OCI-LY7 (cell line): ENCODE measurements around the gene TRIM56. TPM values are rescaled to one million over a fixed set of nuclear protein-coding genes. Genes with fewer than 3 reads are reported as not detected.

Experiments
- BruUV-seq: library from RNA; stranded (reverse); fragments of 400-500 nt; replicated peaks from 2 replicates; lab custom pipeline; 2021; lab: Mats Ljungman, UMichigan
- CTCF ChIA-PET: fragments of 300-600 bp; sonication (Branson Sonifier 250); formaldehyde crosslinking; loops from one replicate; lab custom pipeline; 2022; ENCODE audit warnings: antibody characterized with exemption; ENCODE audit not compliant: unreplicated experiment; lab: Charles Lee
- POLR2A ChIA-PET: fragments of 300-600 bp; sonication (Branson Sonifier 250); formaldehyde crosslinking; loops from one replicate; lab custom pipeline; 2022; ENCODE audit warnings: antibody characterized with exemption; lab: Charles Lee
- DNase-seq: peaks from one replicate; pipeline ENCODE4 v3.0.0-alpha.2; 2015; ENCODE audit warnings: low spot score
- H2AFZ ChIP-seq: fragments of 200-600 bp; sonication (generic), shearing (Covaris generic); 2 replicates; pipeline ENCODE4 v1.6.1; 2014; ENCODE audit warnings: mild to moderate bottlenecking, antibody characterized with exemption, low read length, moderate library complexity
- H3K27ac ChIP-seq: fragments of 200-600 bp; sonication (generic); 2 replicates; pipeline ENCODE4 v1.5.1; 2014; ENCODE audit warnings: mixed run types, low read depth, mild to moderate bottlenecking, moderate library complexity, low read length, inconsistent platforms; ENCODE audit not compliant: poor library complexity, severe bottlenecking
- H3K36me3 ChIP-seq: fragments of 200-600 bp; sonication (generic); 2 replicates; pipeline ENCODE4 v1.6.1; 2014; ENCODE audit warnings: mild to moderate bottlenecking, antibody characterized with exemption, low read length, moderate library complexity, mixed read lengths; ENCODE audit not compliant: insufficient read depth
- H3K4me1 ChIP-seq: fragments of 200-600 bp; sonication (generic); 2 replicates; pipeline ENCODE4 v1.5.1; 2014; ENCODE audit warnings: mild to moderate bottlenecking, low read length; ENCODE audit not compliant: insufficient read depth, poor library complexity, severe bottlenecking
- H3K4me2 ChIP-seq: fragments of 200-600 bp; sonication (generic); 2 replicates; pipeline ENCODE4 v1.6.1; 2014; ENCODE audit warnings: mild to moderate bottlenecking, low read length
- H3K4me3 ChIP-seq: fragments of 200-600 bp; sonication (generic); 2 replicates; pipeline ENCODE4 v1.5.1; 2014; ENCODE audit warnings: mild to moderate bottlenecking, low read depth, low read length; ENCODE audit not compliant: poor library complexity, severe bottlenecking
- H3K79me2 ChIP-seq: fragments of 200-600 bp; sonication (generic); 2 replicates; pipeline ENCODE4 v1.6.1; 2016; ENCODE audit warnings: low read depth, mild to moderate bottlenecking, low read length, moderate library complexity, mixed read lengths; ENCODE audit not compliant: insufficient read depth
- H3K9me2 ChIP-seq: fragments of 200-600 bp; sonication (generic); 2 replicates; pipeline ENCODE4 v1.6.1; 2016; ENCODE audit warnings: mild to moderate bottlenecking, low read length, mixed read lengths; ENCODE audit not compliant: insufficient read depth
- H3K9me3 ChIP-seq: fragments of 200-600 bp; sonication (generic); 2 replicates; pipeline ENCODE4 v1.6.1; 2014; ENCODE audit warnings: mild to moderate bottlenecking, mixed run types, low read length, mixed read lengths
- H4K20me1 ChIP-seq: fragments of 200-600 bp; sonication (generic); 2 replicates; pipeline ENCODE4 v1.6.1; 2014; ENCODE audit warnings: mild to moderate bottlenecking, antibody characterized with exemption, low read length, moderate library complexity, mixed read lengths; ENCODE audit not compliant: insufficient read depth
- CTCF ChIP-seq: fragments of 200-600 bp; sonication (generic); conservative IDR thresholded peaks from 2 replicates; pipeline ENCODE4 v1.5.1; 2014; ENCODE audit warnings: mild to moderate bottlenecking, antibody characterized with exemption, low read length, moderate library complexity, mixed read lengths
- EZH2phosphoT487 ChIP-seq: fragments of 200-600 bp; sonication (generic); IDR thresholded peaks from 2 replicates; pipeline ENCODE4 v1.6.1; 2018; ENCODE audit warnings: low read depth, borderline replicate concordance, mild to moderate bottlenecking, mixed run types, antibody characterized with exemption, low read length, moderate library complexity, mixed read lengths
- intact Hi-C: fragments of 100-400 bp; cut with micrococcal nuclease; formaldehyde crosslinking; loops from one replicate; pipeline ENCODE4 v1.10.0; 2022; ENCODE audit not compliant: unreplicated experiment
- total RNA-seq, 2 experiments: library from RNA; depleted of rRNA in 1 of 2; stranded (reverse); fragments of >200 nt in 1 of 2; shearing (Covaris generic) in 1 of 2; gene quantifications; 2 replicates each; pipeline ENCODE4 v1.2.3, GENCODE V29; 2014 to 2022

Gene TRIM56
- total RNA-seq, 2 experiments from 2014 or later = 15.6 to 47.3 TPM

DNA sequence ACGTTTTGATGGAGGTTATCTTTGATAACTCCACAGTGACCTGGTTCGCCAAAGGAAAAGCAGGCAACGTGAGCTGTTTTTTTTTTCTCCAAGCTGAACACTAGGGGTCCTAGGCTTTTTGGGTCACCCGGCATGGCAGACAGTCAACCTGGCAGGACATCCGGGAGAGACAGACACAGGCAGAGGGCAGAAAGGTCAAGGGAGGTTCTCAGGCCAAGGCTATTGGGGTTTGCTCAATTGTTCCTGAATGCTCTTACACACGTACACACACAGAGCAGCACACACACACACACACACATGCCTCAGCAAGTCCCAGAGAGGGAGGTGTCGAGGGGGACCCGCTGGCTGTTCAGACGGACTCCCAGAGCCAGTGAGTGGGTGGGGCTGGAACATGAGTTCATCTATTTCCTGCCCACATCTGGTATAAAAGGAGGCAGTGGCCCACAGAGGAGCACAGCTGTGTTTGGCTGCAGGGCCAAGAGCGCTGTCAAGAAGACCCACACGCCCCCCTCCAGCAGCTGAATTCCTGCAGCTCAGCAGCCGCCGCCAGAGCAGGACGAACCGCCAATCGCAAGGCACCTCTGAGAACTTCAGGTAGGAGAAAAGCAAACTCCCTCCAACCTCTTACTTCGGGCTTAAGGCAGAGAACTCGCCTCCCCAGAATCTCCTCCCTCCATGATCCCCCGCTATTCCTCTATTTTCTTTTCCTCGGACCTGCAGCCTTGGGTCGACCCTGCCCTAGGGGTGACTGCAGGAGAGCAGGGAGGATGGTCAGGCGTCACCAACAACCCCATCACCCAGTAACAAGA, 41.6 kb downstream of the TRIM56 start, which contains the start of gene SERPINE1:
TSS of gene SERPINE1 (plus strand) at position 454 of the 809 bp plus-strand sequence. CDS start 1,290 bp downstream, outside the sequence.
- Histone ChIP-seq H3K9me2 (no peaks in the 10 kb centered on the region), H3K9me3 (no peaks in the 10 kb centered on the region), H2AFZ (peak within 1 kb of the TSS; percentile 71; the same call in 1 of the 2 replicates), H4K20me1 (no peaks in the 10 kb centered on the region), H3K27ac (no peak within 1 kb of the TSS), H3K36me3 (no peaks in the 10 kb centered on the region), H3K4me3 (peak within 1 kb of the TSS; percentile 7), H3K4me1 (peaks cover 23% of the 10 kb centered on the region), H3K79me2 (no peaks in the 10 kb centered on the region), H3K4me2 (peak within 1 kb of the TSS; percentile 53)
- peak; percentile 55 for TF ChIP-seq CTCF
- no peak for TF ChIP-seq EZH2phosphoT487
- ChIA-PET CTCF (interaction anchor here (0.6 to 1.0 kb wide), 2 partner anchors 54 to 180 kb away, joined by 3 read pairs; no protein-coding TSS in a partner anchor), POLR2A (interaction anchor here (0.5 to 1.1 kb wide), 3 partner anchors 13 to 47 kb away, joined by 3 to 4 read pairs (median 4); no protein-coding TSS in a partner anchor)
- BruUV-seq = no TSS peak
- peak; percentile 76 for DNase-seq
- intact Hi-C loops = no loop called here

- peak overlapping the region; percentile 53 for H3K4me2 ChIP-seq
- no peak overlapping the region for H2AFZ ChIP-seq
Observed at GRCh38 chr7:101127460-101128039, 42.3 kb downstream of the TRIM56 start.

More at GRCh38 chr7:101127460-101128039, 42.3 kb downstream of the TRIM56 start:
- no peak overlapping the region for H3K4me3 ChIP-seq
- H4K20me1 ChIP-seq = no peaks in the 10 kb centered on the region
- TF ChIP-seq CTCF = no peak
- TF ChIP-seq EZH2phosphoT487 = no peak
- intact Hi-C loops = no loop called here
- CTCF ChIA-PET = interaction anchor here (0.6 kb wide), 1 partner anchor 180 kb away, joined by 3 read pairs; no protein-coding TSS in a partner anchor
- no TSS peak for BruUV-seq
- DNase-seq = no peak
- peaks cover 23% of the 10 kb centered on the region for H3K4me1 ChIP-seq
- H3K79me2 ChIP-seq = no peaks in the 10 kb centered on the region
- no peaks in the 10 kb centered on the region for H3K9me2 ChIP-seq
- no peaks in the 10 kb centered on the region for H3K36me3 ChIP-seq
- POLR2A ChIA-PET = no interaction called here
- H3K9me3 ChIP-seq = no peaks in the 10 kb centered on the region
- no peak overlapping the region for H3K27ac ChIP-seq
